Endothelial cell of umbilical vein (primary cell): ENCODE measurements around the gene C11orf21. TPM values are rescaled to one million over a fixed set of nuclear protein-coding genes. Genes with fewer than 3 reads are reported as not detected.

Experiments used
- BruUV-seq: library from RNA; stranded (reverse); fragments of 400-500 nt; replicated peaks from 2 replicates; lab custom pipeline; 2021; lab: Mats Ljungman, UMichigan
- CTCF ChIA-PET: fragments of 300-600, 350-600 bp; sonication (Branson Sonifier 250); formaldehyde crosslinking; loops from one replicate; lab custom pipeline; 2021; ENCODE audit warnings: antibody characterized with exemption, inconsistent platforms; lab: Charles Lee
- POLR2A ChIA-PET: fragments of 300-600, 350-600 bp; sonication (Branson Sonifier 250); formaldehyde crosslinking; loops from one replicate; lab custom pipeline; 2021; ENCODE audit warnings: antibody characterized with exemption, inconsistent platforms; lab: Charles Lee
- DNase-seq: peaks from one replicate; pipeline ENCODE4 v3.0.0-alpha.2; 2011; ENCODE audit warnings: low read depth, low spot score
- FAIRE-seq: peaks from 2 replicates; lab custom pipeline; 2011; peaks lifted over from hg19 to GRCh38; lab: Jason Lieb, UNC
- H2AFZ ChIP-seq: 2 replicates; pipeline ENCODE4 v1.6.0; 2012; ENCODE audit warnings: low read depth, low read length, control low read depth, inconsistent platforms
- H3K27ac ChIP-seq: 2 replicates; pipeline ENCODE4 v1.5.1; 2011; ENCODE audit warnings: low read depth, mild to moderate bottlenecking, control low read depth, low read length, moderate library complexity; ENCODE audit not compliant: insufficient read depth
- H3K27me3 ChIP-seq, 2 experiments: 2 replicates each; pipeline versions ENCODE4 v1.6.0 to v1.6.1; 2011; ENCODE audit warnings: low read length in 2 of 2, mixed read lengths in 1 of 2; ENCODE audit not compliant: control insufficient read depth in 2 of 2, insufficient read depth in 2 of 2
- H3K36me3 ChIP-seq, 2 experiments: 2 replicates in 1 of 2; 3 replicates in 1 of 2; pipeline ENCODE4 v1.5.1; 2011; ENCODE audit warnings: low read length in 2 of 2, mild to moderate bottlenecking in 1 of 2, moderate library complexity in 1 of 2; ENCODE audit not compliant: control insufficient read depth in 2 of 2, insufficient read depth in 2 of 2; ENCODE audit errors: extremely low read depth in 1 of 2
- H3K4me1 ChIP-seq: 3 replicates; pipeline ENCODE4 v1.5.1; 2011; ENCODE audit warnings: mild to moderate bottlenecking, low read length; ENCODE audit not compliant: control insufficient read depth, insufficient read depth; ENCODE audit errors: extremely low read depth
- H3K4me2 ChIP-seq: 2 replicates; pipeline ENCODE4 v1.6.1; 2011; ENCODE audit warnings: low read length, control low read depth, mixed read lengths; ENCODE audit not compliant: insufficient read depth
- H3K4me3 ChIP-seq, 3 experiments: fragments of 200-600 bp in 1 of 3; sonication (generic), shearing (Covaris generic) in 1 of 3; replicated peaks in 1 of 3; 2 replicates each; pipeline ENCODE4 v1.5.1; 2011 to 2016; ENCODE audit warnings: control low read depth in 3 of 3, low read length in 3 of 3, mild to moderate bottlenecking in 2 of 3, inconsistent platforms in 1 of 3, low read depth in 1 of 3, moderate library complexity in 1 of 3; ENCODE audit not compliant: insufficient read depth in 1 of 3
- H3K79me2 ChIP-seq: 2 replicates; pipeline ENCODE4 v1.6.0; 2012; ENCODE audit warnings: low read length, inconsistent platforms; ENCODE audit not compliant: control insufficient read depth, insufficient read depth
- H3K9ac ChIP-seq: replicated peaks from 2 replicates; pipeline ENCODE3; 2011; ENCODE audit warnings: low read length, control low read depth; ENCODE audit not compliant: insufficient read depth; ENCODE audit errors: extremely low read depth
- H3K9me1 ChIP-seq: replicated peaks from 3 replicates; pipeline ENCODE4 v1.6.0; 2011; ENCODE audit warnings: mild to moderate bottlenecking, low read length; ENCODE audit not compliant: control insufficient read depth, insufficient read depth; ENCODE audit errors: extremely low read depth
- H3K9me3 ChIP-seq: replicated peaks from 2 replicates; pipeline ENCODE4 v1.5.1; 2012; ENCODE audit warnings: low read length, inconsistent platforms; ENCODE audit not compliant: control insufficient read depth, insufficient read depth
- H4K20me1 ChIP-seq: replicated peaks from 2 replicates; pipeline ENCODE3; 2011; ENCODE audit warnings: mild to moderate bottlenecking, low read length; ENCODE audit not compliant: control insufficient read depth, insufficient read depth; ENCODE audit errors: extremely low read depth
- CTCF ChIP-seq, 2 donors: IDR thresholded peaks; 1 replicate in 1 of 2; 2 replicates in 1 of 2; pipeline ENCODE4 v1.5.1; 2011; ENCODE audit warnings: low read length in 2 of 2, mild to moderate bottlenecking in 2 of 2, moderate library complexity in 2 of 2, control low read depth in 1 of 2, inconsistent platforms in 1 of 2, low read depth in 1 of 2; ENCODE audit not compliant: insufficient read depth in 1 of 2; ENCODE audit errors: extremely low read depth in 1 of 2
- EZH2 ChIP-seq: IDR thresholded peaks from 2 replicates; pipeline ENCODE4 v1.6.1; 2012; ENCODE audit warnings: borderline replicate concordance, low read depth, mild to moderate bottlenecking, moderate library complexity, low read length, inconsistent platforms; ENCODE audit not compliant: severe bottlenecking
- FOS ChIP-seq: IDR thresholded peaks from 2 replicates; pipeline ENCODE4 v1.6.1; 2011; ENCODE audit warnings: mild to moderate bottlenecking, low read length, moderate library complexity, borderline replicate concordance; ENCODE audit not compliant: insufficient read depth
- GATA2 ChIP-seq: IDR thresholded peaks from 2 replicates; pipeline ENCODE4 v1.7.0; 2011; ENCODE audit warnings: low read depth, mild to moderate bottlenecking, moderate library complexity, mixed read lengths, low read length; ENCODE audit not compliant: insufficient read length, insufficient read depth
- JUN ChIP-seq: IDR thresholded peaks from 2 replicates; pipeline ENCODE4 v1.6.1; 2011; ENCODE audit warnings: borderline replicate concordance, low read depth; ENCODE audit not compliant: insufficient read length, insufficient read depth
- MAX ChIP-seq: IDR thresholded peaks from 2 replicates; pipeline ENCODE4 v1.6.1; 2011; ENCODE audit not compliant: insufficient read depth, insufficient read length
- MYC ChIP-seq: IDR thresholded peaks from one replicate; pipeline ENCODE4 v1.6.1; 2011; ENCODE audit warnings: mild to moderate bottlenecking, low read depth, low read length
- POLR2A ChIP-seq: IDR thresholded peaks from 2 replicates; pipeline ENCODE4 v1.6.1; 2012; ENCODE audit warnings: low read depth, mild to moderate bottlenecking, control low read depth, low read length
- POLR2AphosphoS5 ChIP-seq: IDR thresholded peaks from 2 replicates; pipeline ENCODE4 v1.6.1; 2012; ENCODE audit warnings: low read depth, mild to moderate bottlenecking, control low read depth, low read length, moderate library complexity; ENCODE audit not compliant: insufficient read depth
- dilution Hi-C: fragments of 300-500 bp; cut with MboI; formaldehyde crosslinking; loops from one replicate; pipeline ENCODE4 v1.15.0; 2019; ENCODE audit warnings: low sequenced_read_pairs; ENCODE audit not compliant: extremely low pct_ligation_motif_present
- intact Hi-C: fragments of 100-400 bp; cut with micrococcal nuclease; formaldehyde crosslinking; loops from one replicate; pipeline ENCODE4 v1.10.0; 2022
- polyA plus RNA-seq, 4 experiments: library from polyadenylated mRNA; depleted of rRNA in 3 of 4; stranded (reverse) in 3 of 4; unstranded in 1 of 4; fragments of >200 nt; gene quantifications; 2 replicates each; pipeline versions ENCODE4 v1.2.1 to v1.2.3, GENCODE V29; 2011 to 2012; ENCODE audit warnings: missing spikeins in 1 of 4
- total RNA-seq: library from RNA; stranded (reverse); gene quantifications from 2 replicates; pipeline ENCODE4 v1.2.3, GENCODE V29; 2021

C11orf21 gene
- total and polyA plus RNA-seq, 2 donors (not counting 3 experiments of a cell fraction or from before 2014, with no cell fraction given), result not detected

GRCh38 chr11:2343502-2343901 lies 41.8 kb upstream of the C11orf21 start:
- no peaks in the 10 kb centered on the region for H3K36me3 ChIP-seq
- no peak for TF ChIP-seq CTCF (IDR thresholded peaks at IDR 0.05; ENCODE audit: extremely low read depth in 1 of 2, insufficient read depth in 1 of 2, low read depth in 1 of 2, low read length in 2 of 2)
- TF ChIP-seq POLR2A, result no peak
- no peak for TF ChIP-seq GATA2
- no peak for TF ChIP-seq JUN
- TF ChIP-seq POLR2AphosphoS5, result no peak
- no peak for TF ChIP-seq MYC
- TF ChIP-seq MAX, result no peak
- TF ChIP-seq EZH2, result no peak
- no peak for TF ChIP-seq FOS

More at GRCh38 chr11:2343502-2343901, 41.8 kb upstream of the C11orf21 start:
- H3K9me1 ChIP-seq, result no peaks in the 10 kb centered on the region
- no TSS peak for BruUV-seq
- dilution Hi-C loops (no loop called here), intact Hi-C loops (no loop called here)
- no peak for DNase-seq
- H3K9ac ChIP-seq, result no peak overlapping the region
- no peak overlapping the region for H3K27ac ChIP-seq
- CTCF ChIA-PET, result no interaction called here
- no peaks in the 10 kb centered on the region for H4K20me1 ChIP-seq
- no peak overlapping the region for H2AFZ ChIP-seq
- no peak for FAIRE-seq
- peaks cover 3 to 4% of the 10 kb centered on the region in 2 experiments for H3K27me3 ChIP-seq
- POLR2A ChIA-PET, result no interaction called here
- no peak overlapping the region for H3K4me3 ChIP-seq
- no peaks in the 10 kb centered on the region for H3K79me2 ChIP-seq
- H3K9me3 ChIP-seq, result no peaks in the 10 kb centered on the region
- H3K4me1 ChIP-seq, result no peaks in the 10 kb centered on the region
- H3K4me2 ChIP-seq, result no peak overlapping the region
